GM12872 (cell line): ENCODE results near the gene UBAC2.

Source experiments
- CTCF ChIP-seq: IDR thresholded peaks from 3 replicates; pipeline ENCODE4 v1.5.1; 2011; ENCODE audit warnings: low read depth, mild to moderate bottlenecking, low read length, moderate library complexity; ENCODE audit not compliant: insufficient read depth

The UBAC2 gene

GRCh38 chr13:99226513-99226912, 25.9 kb downstream of the UBAC2 start:
- no peak for TF ChIP-seq CTCF

GRCh38 chr13:99227331-99227900, 26.8 kb downstream of the UBAC2 start:
- no peak for TF ChIP-seq CTCF

GRCh38 chr13:99227909-99228688, 27.4 kb downstream of the UBAC2 start:
- no peak for TF ChIP-seq CTCF

DNA sequence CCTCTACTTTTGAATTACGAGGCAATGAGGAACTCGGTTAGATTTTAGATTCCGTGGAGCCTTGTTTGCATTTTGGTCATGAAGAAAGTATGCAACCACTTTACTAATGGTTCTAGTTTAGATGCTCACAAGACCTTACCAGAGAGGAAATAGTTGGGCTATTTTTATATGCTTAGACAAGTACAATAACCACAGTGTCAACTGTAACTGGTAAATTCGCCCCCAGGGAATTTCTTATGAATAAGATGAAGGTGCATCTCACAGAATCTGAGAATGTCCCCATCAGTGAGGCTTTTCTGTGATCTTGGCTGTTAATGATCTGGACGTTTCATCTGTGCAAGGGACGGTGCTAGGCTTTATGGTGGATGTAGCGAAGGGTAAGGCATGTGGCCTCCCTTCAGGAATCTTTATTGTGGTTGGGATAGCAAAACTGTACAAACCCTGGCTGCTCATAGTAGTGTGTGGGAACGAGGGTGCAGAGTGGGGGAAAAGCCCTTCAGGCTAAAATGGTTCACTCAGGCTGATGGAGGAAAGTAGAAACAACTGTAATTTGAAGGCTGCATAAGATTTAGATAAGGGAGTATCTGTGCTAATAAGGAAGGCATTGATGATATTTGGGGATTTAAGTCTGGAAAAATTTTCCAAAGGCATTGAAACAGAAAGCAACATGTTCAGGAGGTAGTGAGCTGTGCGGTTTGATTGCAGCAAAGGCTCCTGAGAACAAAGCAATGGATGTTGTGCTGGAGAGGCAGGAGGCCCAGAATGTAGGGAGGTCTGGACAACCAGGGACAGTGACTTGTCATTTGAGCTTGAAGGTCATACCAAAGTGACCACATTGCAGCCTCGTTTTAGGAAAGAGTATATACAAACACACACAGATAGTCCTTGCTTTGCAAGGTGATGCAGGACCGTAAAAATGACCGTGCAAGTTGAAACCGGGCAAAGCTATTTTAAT, 28.4 kb downstream of the UBAC2 start:
- no peak for TF ChIP-seq CTCF

- TF ChIP-seq CTCF, result no peak
These were observed 30.3 kb downstream of the UBAC2 start for GRCh38 chr13:99230991-99231390.

DNA sequence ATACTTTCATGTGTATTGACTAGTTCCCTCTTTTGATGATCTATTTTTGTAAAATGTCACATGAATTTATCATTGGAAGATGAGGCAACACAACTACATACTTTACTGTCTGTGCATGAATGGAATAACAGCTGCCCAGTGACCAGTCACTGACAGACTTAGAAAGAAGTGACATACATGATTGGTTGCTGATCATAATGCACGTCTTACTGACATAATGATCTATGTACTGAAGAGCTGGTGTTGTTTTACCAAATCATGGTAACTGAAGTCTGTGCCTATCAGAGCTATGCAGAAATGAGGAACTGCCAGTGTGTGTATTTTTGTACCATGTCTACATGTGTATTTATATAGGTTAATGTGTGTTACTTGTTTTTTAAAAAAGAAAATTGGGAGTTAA, 31.1 kb downstream of the UBAC2 start:
- no peak for TF ChIP-seq CTCF

DNA sequence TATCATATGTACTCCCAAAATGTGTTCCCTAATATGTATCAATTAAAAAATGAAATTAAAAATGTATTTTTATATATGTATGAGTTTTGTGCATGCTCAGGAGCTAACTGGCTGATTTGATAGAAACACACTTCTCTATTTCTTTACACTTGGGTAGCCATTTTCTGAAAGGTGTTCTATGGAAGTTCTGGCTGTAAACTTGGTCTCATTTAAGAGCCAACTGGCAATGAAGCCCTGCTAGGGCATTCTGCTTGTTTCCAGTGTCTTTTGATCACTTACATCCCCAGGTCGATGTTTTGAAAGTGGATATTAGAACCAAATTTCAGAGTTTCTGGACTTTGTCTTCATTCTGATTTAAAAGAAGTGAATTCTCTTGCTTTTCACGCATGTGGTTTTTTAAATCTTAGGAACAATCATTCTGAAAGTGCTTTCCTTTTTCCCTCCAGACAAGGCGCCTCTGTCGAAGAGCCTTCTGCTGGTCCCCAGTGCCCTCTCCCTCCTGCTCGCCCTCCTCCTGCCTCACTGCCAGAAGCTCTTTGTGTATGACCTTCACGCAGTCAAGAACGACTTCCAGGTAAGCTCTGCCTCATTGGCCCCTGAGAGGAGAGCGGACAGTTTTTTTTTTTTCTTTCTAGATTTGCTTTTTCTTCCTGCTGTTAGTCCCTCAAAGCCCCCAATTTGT, 37.5 kb downstream of the UBAC2 start:
- no peak for TF ChIP-seq CTCF
